Measurements from ENCODE around the gene SLC22A4.

GRCh38 chr5:132342291-132343180 is 48.3 kb downstream of the SLC22A4 start:
- no peak for TF ChIP-seq POLR2A (IDR thresholded peaks at IDR 0.05)
- TF ChIP-seq, protein P1, sequence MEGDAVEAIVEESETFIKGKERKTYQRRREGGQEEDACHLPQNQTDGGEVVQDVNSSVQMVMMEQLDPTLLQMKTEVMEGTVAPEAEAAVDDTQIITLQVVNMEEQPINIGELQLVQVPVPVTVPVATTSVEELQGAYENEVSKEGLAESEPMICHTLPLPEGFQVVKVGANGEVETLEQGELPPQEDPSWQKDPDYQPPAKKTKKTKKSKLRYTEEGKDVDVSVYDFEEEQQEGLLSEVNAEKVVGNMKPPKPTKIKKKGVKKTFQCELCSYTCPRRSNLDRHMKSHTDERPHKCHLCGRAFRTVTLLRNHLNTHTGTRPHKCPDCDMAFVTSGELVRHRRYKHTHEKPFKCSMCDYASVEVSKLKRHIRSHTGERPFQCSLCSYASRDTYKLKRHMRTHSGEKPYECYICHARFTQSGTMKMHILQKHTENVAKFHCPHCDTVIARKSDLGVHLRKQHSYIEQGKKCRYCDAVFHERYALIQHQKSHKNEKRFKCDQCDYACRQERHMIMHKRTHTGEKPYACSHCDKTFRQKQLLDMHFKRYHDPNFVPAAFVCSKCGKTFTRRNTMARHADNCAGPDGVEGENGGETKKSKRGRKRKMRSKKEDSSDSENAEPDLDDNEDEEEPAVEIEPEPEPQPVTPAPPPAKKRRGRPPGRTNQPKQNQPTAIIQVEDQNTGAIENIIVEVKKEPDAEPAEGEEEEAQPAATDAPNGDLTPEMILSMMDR (IDR thresholded peaks at IDR 0.05): no peak
